OCI-LY3 (cell line): ENCODE measurements around the gene CALM3.

Experiments used
- CTCF ChIP-seq: fragments of 200-600, 300-600 bp; sonication (generic); IDR thresholded peaks from 2 replicates; pipeline ENCODE4 v1.5.1; 2014; ENCODE audit warnings: antibody characterized with exemption, low read length, low read depth
- EZH2phosphoT487 ChIP-seq: fragments of 200-600 bp; shearing (Covaris generic); IDR thresholded peaks from 2 replicates; pipeline ENCODE4 v1.6.1; 2018; ENCODE audit warnings: antibody characterized with exemption, mixed run types, low read depth

GRCh38 chr19:46620267-46620666 is 19.1 kb downstream of the CALM3 start:
- TF ChIP-seq CTCF (no peak), EZH2phosphoT487 (no peak)
